Psoas muscle (tissue), 8 donors: ENCODE results near the gene ZNF804A. TPM values are rescaled to one million over a fixed set of nuclear protein-coding genes. Genes with fewer than 3 reads are reported as not detected.

Experiments
- ATAC-seq, 4 donors: fragments of 200-7000 bp; cut with Tn5 transposase; one replicate each; pipeline ENCODE4 v1.9.1; 2020; ENCODE audit warnings: moderate library complexity in 3 of 4, mild to moderate bottlenecking in 2 of 4
- DNase-seq, 2 donors: peaks; one replicate each; pipeline ENCODE4 v3.0.0-alpha.2; 2020
- H3K27ac ChIP-seq: fragments of 200-600 bp; one replicate; pipeline ENCODE4 v1.8.0; 2022
- H3K27me3 ChIP-seq, 3 donors: fragments of 200-600 bp in 1 of 3; one replicate each; pipeline versions ENCODE4 v1.6.1 to v1.8.0; 2013 to 2022; ENCODE audit warnings: low read length in 2 of 3, mild to moderate bottlenecking in 2 of 3, moderate library complexity in 1 of 3; ENCODE audit not compliant: insufficient read depth in 3 of 3
- H3K36me3 ChIP-seq, 2 donors: fragments of 200-600 bp in 1 of 2; one replicate each; pipeline versions ENCODE4 v1.6.1 to v1.8.0; 2013 to 2022; ENCODE audit warnings: low read depth in 1 of 2, mild to moderate bottlenecking in 1 of 2, moderate library complexity in 1 of 2; ENCODE audit not compliant: insufficient read depth in 1 of 2
- H3K4me1 ChIP-seq: fragments of 200-600 bp; one replicate; pipeline ENCODE4 v1.8.0; 2022
- H3K4me3 ChIP-seq: fragments of 200-600 bp; one replicate; pipeline ENCODE4 v1.8.0; 2022; ENCODE audit warnings: mild to moderate bottlenecking
- H3K9me3 ChIP-seq: fragments of 200-600 bp; one replicate; pipeline ENCODE4 v1.8.0; 2022
- CTCF ChIP-seq: fragments of 200-600 bp; IDR thresholded peaks from one replicate; pipeline ENCODE4 v1.8.0; 2022; ENCODE audit warnings: antibody characterized with exemption
- WGBS, 3 donors: extraction: QIAGEN DNeasy Blood & Tissue Kit; methylation state at CpG; one replicate each; pipeline versions ENCODE4 v1.1.6 to v1.1.7; 2013; 5-methylcytosine and 5-hydroxymethylcytosine counted together
- intact Hi-C, 2 donors: fragments of 100-400 bp; cut with DNase I; formaldehyde crosslinking; loops; one replicate each; pipeline versions ENCODE4 v1.11.0 to v1.14.2; 2022
- polyA plus RNA-seq, 3 donors: library from polyadenylated mRNA; stranded (reverse); fragments of 200-250 nt; gene quantifications; one replicate each; pipeline ENCODE4 v1.2.3, GENCODE V29; 2013
- total RNA-seq, 4 donors: library from RNA; stranded (reverse); fragmentation: NEBNext Ultra II Directional in 2 of 4; extraction: Animal tissue kit (Norgen Biotek cat#: 25700) in 2 of 4; gene quantifications; one replicate each; pipeline versions ENCODE4 v1.2.1 to v1.2.4, GENCODE V29; 2021 to 2023
- donor health status: healthy with polysubstance abuse.
- donor health status: DM: no; HTN: no; CAD: no; lungs with moderate emphysema.
- donor health status: Bipolar disorder and iron deficiency.
- donor health status: healthy.
- donor health status: DM: yes; HTN: yes; CAD: no.
- donor health status: DM: no; HTN: no; CAD: no.
- donor health status: DM: no; HTN: no; CAD: no.
- donor health status: DM: yes; HTN: yes; CAD: no.

Gene ZNF804A
- total and polyA plus RNA-seq, 7 donors = not detected

GRCh38 chr2:184677171-184677570 is 78.8 kb downstream of the ZNF804A start:
- Histone ChIP-seq H3K27me3 (peaks cover 0 to 2% (median 0%) of the 10 kb centered on the region in 3 donors), H3K36me3 (no peaks in the 10 kb centered on the region), H3K9me3 (no peaks in the 10 kb centered on the region), H3K27ac (no peak overlapping the region), H3K4me3 (no peak overlapping the region), H3K4me1 (no peaks in the 10 kb centered on the region)
- intact Hi-C loops = no loop called here
- WGBS, 3 donors = 80 to 89% (median 87%) methylated on average over 2 of the region's 2 CpGs
- TF ChIP-seq CTCF = no peak
- DNase-seq (no peak), ATAC-seq (no peak)

GRCh38 chr2:184679219-184680018 is 81.1 kb downstream of the ZNF804A start:
- TF ChIP-seq CTCF = no peak
- no peak for ATAC-seq
- no peak overlapping the region for H3K4me3 ChIP-seq
- H3K9me3 ChIP-seq = no peaks in the 10 kb centered on the region
- H3K4me1 ChIP-seq = no peaks in the 10 kb centered on the region
- no peak overlapping the region for H3K27ac ChIP-seq
- no peak for DNase-seq
- no peaks in the 10 kb centered on the region for H3K36me3 ChIP-seq
- H3K27me3 ChIP-seq = peaks cover 0 to 2% (median 0%) of the 10 kb centered on the region in 3 donors
- intact Hi-C loops = no loop called here
- WGBS, 3 donors = 91 to 95% (median 94%) methylated on average over 7 of the region's 7 CpGs

GRCh38 chr2:184680825-184681224 is 82.5 kb downstream of the ZNF804A start:
- Histone ChIP-seq H3K27me3 (peaks cover 0 to 2% (median 0%) of the 10 kb centered on the region in 3 donors), H3K27ac (no peak overlapping the region), H3K9me3 (no peaks in the 10 kb centered on the region), H3K4me1 (no peaks in the 10 kb centered on the region), H3K36me3 (no peaks in the 10 kb centered on the region), H3K4me3 (no peak overlapping the region)
- TF ChIP-seq CTCF = no peak
- intact Hi-C loops = no loop called here
- WGBS, 3 donors = 76 to 100% (median 88%) methylated on average over 2 of the region's 2 CpGs
- DNase-seq (no peak), ATAC-seq (no peak)

- ATAC-seq = no peak
- TF ChIP-seq CTCF = no peak
Observed at GRCh38 chr2:184681642-184682321, 83.5 kb downstream of the ZNF804A start.

More at GRCh38 chr2:184681642-184682321, 83.5 kb downstream of the ZNF804A start:
- no peaks in the 10 kb centered on the region for H3K36me3 ChIP-seq
- WGBS, 3 donors = 75 to 84% (median 80%) methylated on average over 10 of the region's 10 CpGs
- peaks cover 0 to 2% (median 0%) of the 10 kb centered on the region in 3 donors for H3K27me3 ChIP-seq
- H3K4me1 ChIP-seq = no peaks in the 10 kb centered on the region
- no peak overlapping the region for H3K4me3 ChIP-seq
- no peaks in the 10 kb centered on the region for H3K9me3 ChIP-seq
- H3K27ac ChIP-seq = no peak overlapping the region
- no peak for DNase-seq
- intact Hi-C loops = no loop called here
